DND-41 (cell line): Measurements from ENCODE around the gene GRID2.

ENCODE experiments used
- ATAC-seq: fragments of 200-7000 bp; cut with Tn5 transposase; 3 replicates; pipeline ENCODE4 v1.9.1; 2021; ENCODE audit warnings: low read depth; ENCODE audit not compliant: insufficient read depth
- DNase-seq: peaks from one replicate; pipeline ENCODE4 v3.0.0-alpha.2; 2020
- H2AFZ ChIP-seq: 2 replicates; pipeline ENCODE4 v1.6.0; 2012; ENCODE audit warnings: low read depth, low read length
- H3K27ac ChIP-seq: 2 replicates; pipeline ENCODE4 v1.5.1; 2012; ENCODE audit warnings: low read length, inconsistent platforms
- H3K27me3 ChIP-seq: fragments of 200-600 bp; sonication (generic); 2 replicates; pipeline ENCODE4 v1.6.0; 2012; ENCODE audit warnings: low read length, mild to moderate bottlenecking, inconsistent platforms; ENCODE audit not compliant: insufficient read depth, poor library complexity
- H3K36me3 ChIP-seq: 2 replicates; pipeline ENCODE4 v1.5.1; 2012; ENCODE audit warnings: low read length, inconsistent platforms; ENCODE audit not compliant: insufficient read depth
- H3K4me1 ChIP-seq: 2 replicates; pipeline ENCODE4 v1.5.1; 2012; ENCODE audit warnings: mild to moderate bottlenecking, low read length; ENCODE audit not compliant: insufficient read depth
- H3K4me2 ChIP-seq: 2 replicates; pipeline ENCODE4 v1.6.0; 2012; ENCODE audit warnings: mild to moderate bottlenecking, moderate library complexity, low read length, inconsistent platforms; ENCODE audit not compliant: insufficient read depth
- H3K4me3 ChIP-seq, 2 experiments: fragments of 200-600 bp in 1 of 2; shearing (Covaris generic) in 1 of 2; 2 replicates each; pipeline ENCODE4 v1.5.1; 2012 to 2016; ENCODE audit warnings: inconsistent platforms in 2 of 2, low read length in 2 of 2, mild to moderate bottlenecking in 2 of 2, low read depth in 1 of 2, moderate library complexity in 1 of 2
- H3K79me2 ChIP-seq: 2 replicates; pipeline ENCODE4 v1.6.0; 2012; ENCODE audit warnings: low read length, inconsistent platforms; ENCODE audit not compliant: insufficient read depth
- H3K9ac ChIP-seq: 2 replicates; pipeline ENCODE4 v1.6.0; 2012; ENCODE audit warnings: low read depth, mild to moderate bottlenecking, inconsistent platforms, low read length, moderate library complexity
- H3K9me3 ChIP-seq: 2 replicates; pipeline ENCODE4 v1.5.1; 2012; ENCODE audit warnings: low read length, moderate library complexity, mild to moderate bottlenecking, inconsistent platforms; ENCODE audit not compliant: insufficient read depth, severe bottlenecking
- H4K20me1 ChIP-seq: 2 replicates; pipeline ENCODE4 v1.6.0; 2012; ENCODE audit warnings: low read length; ENCODE audit not compliant: insufficient read depth
- CTCF ChIP-seq: IDR thresholded peaks from 2 replicates; pipeline ENCODE4 v1.5.1; 2012; ENCODE audit warnings: borderline replicate concordance, low read length, moderate library complexity, mild to moderate bottlenecking; ENCODE audit not compliant: poor library complexity, severe bottlenecking; ENCODE audit errors: extremely low read depth
- EZH2 ChIP-seq: IDR thresholded peaks from 3 replicates; pipeline ENCODE4 v1.6.1; 2012; ENCODE audit warnings: borderline replicate concordance, low read depth, mild to moderate bottlenecking, moderate library complexity, low read length, inconsistent platforms; ENCODE audit not compliant: severe bottlenecking

GRID2 gene

GRCh38 chr4:93444860-93445259 is 1141.1 kb downstream of the GRID2 start:
- DNase-seq (no peak), ATAC-seq (no peak)
- no peak overlapping the region for H3K9ac ChIP-seq
- no peaks in the 10 kb centered on the region for H4K20me1 ChIP-seq
- H3K27me3 ChIP-seq: no peaks in the 10 kb centered on the region
- H3K36me3 ChIP-seq: no peaks in the 10 kb centered on the region
- H3K4me3 ChIP-seq: no peak overlapping the region
- no peaks in the 10 kb centered on the region for H3K4me1 ChIP-seq
- no peak overlapping the region for H3K27ac ChIP-seq
- H3K9me3 ChIP-seq: no peaks in the 10 kb centered on the region
- H3K4me2 ChIP-seq: no peak overlapping the region
- no peaks in the 10 kb centered on the region for H3K79me2 ChIP-seq
- TF ChIP-seq EZH2 (no peak), CTCF (no peak)
- H2AFZ ChIP-seq: no peak overlapping the region

- Histone ChIP-seq H3K79me2 (no peaks in the 10 kb centered on the region), H3K4me2 (no peak overlapping the region), H3K9me3 (no peaks in the 10 kb centered on the region), H3K36me3 (no peaks in the 10 kb centered on the region), H3K27ac (no peak overlapping the region), H3K4me3 (no peak overlapping the region), H3K9ac (no peak overlapping the region), H4K20me1 (no peaks in the 10 kb centered on the region), H3K27me3 (no peaks in the 10 kb centered on the region), H3K4me1 (no peaks in the 10 kb centered on the region), H2AFZ (no peak overlapping the region)
- DNase-seq: no peak
- no peak for ATAC-seq
- TF ChIP-seq CTCF: no peak
- no peak for TF ChIP-seq EZH2
Measured at GRCh38 chr4:93446038-93446437, 1142.3 kb downstream of the GRID2 start.

GRCh38 chr4:93448691-93449293 is 1145.0 kb downstream of the GRID2 start:
- no peaks in the 10 kb centered on the region for H3K79me2 ChIP-seq
- H3K9me3 ChIP-seq: no peaks in the 10 kb centered on the region
- no peak overlapping the region for H2AFZ ChIP-seq
- H3K4me1 ChIP-seq: no peaks in the 10 kb centered on the region
- no peaks in the 10 kb centered on the region for H4K20me1 ChIP-seq
- no peak overlapping the region for H3K9ac ChIP-seq
- H3K36me3 ChIP-seq: no peaks in the 10 kb centered on the region
- no peak for ATAC-seq
- DNase-seq: no peak
- TF ChIP-seq CTCF (no peak), EZH2 (no peak)
- H3K27ac ChIP-seq: no peak overlapping the region
- no peaks in the 10 kb centered on the region for H3K27me3 ChIP-seq
- no peak overlapping the region for H3K4me2 ChIP-seq
- no peak overlapping the region for H3K4me3 ChIP-seq
